HepG2 (cell line): ENCODE data around the gene AXIN1.

Experiments used
- GABPA ChIP-seq, 2 experiments: IDR thresholded peaks; 2 replicates each; pipeline ENCODE4 v1.6.1; 2011 to 2016; ENCODE audit warnings: low read depth in 2 of 2, low read length in 1 of 2, missing biosample characterization in 1 of 2, missing genetic modification characterization in 1 of 2
- NFYB ChIP-seq: sonication (generic); formaldehyde crosslinking; IDR thresholded peaks from 2 replicates; pipeline ENCODE4 v1.4.0; 2020; ENCODE audit warnings: missing genetic modification reagents
- SOX5 ChIP-seq: IDR thresholded peaks from 2 replicates; pipeline ENCODE4 v1.6.1; 2016; ENCODE audit warnings: borderline replicate concordance
- SRSF9 ChIP-seq: fragments of 200-400 bp; formaldehyde crosslinking; IDR thresholded peaks from 2 replicates; pipeline ENCODE4 v1.6.1; 2018; ENCODE audit warnings: borderline replicate concordance, mild to moderate bottlenecking, low read depth, low read length; ENCODE audit not compliant: insufficient read depth, poor library complexity, severe bottlenecking
- TF ChIP-seq, protein P1 (sequence below): sonication (generic); formaldehyde crosslinking; IDR thresholded peaks from 2 replicates; pipeline ENCODE4 v1.5.0; 2020; ENCODE audit warnings: mild to moderate bottlenecking, missing genetic modification reagents, moderate library complexity
- TF ChIP-seq, protein P2 (sequence below): sonication (generic); formaldehyde crosslinking; IDR thresholded peaks from 2 replicates; pipeline ENCODE4 v1.5.1; 2020; ENCODE audit warnings: mild to moderate bottlenecking, missing genetic modification reagents
- TF ChIP-seq, protein P3 (sequence below): sonication (generic); formaldehyde crosslinking; conservative IDR thresholded peaks from 2 replicates; pipeline ENCODE4 v1.8.0; 2022; ENCODE audit warnings: missing genetic modification reagents

DNA sequence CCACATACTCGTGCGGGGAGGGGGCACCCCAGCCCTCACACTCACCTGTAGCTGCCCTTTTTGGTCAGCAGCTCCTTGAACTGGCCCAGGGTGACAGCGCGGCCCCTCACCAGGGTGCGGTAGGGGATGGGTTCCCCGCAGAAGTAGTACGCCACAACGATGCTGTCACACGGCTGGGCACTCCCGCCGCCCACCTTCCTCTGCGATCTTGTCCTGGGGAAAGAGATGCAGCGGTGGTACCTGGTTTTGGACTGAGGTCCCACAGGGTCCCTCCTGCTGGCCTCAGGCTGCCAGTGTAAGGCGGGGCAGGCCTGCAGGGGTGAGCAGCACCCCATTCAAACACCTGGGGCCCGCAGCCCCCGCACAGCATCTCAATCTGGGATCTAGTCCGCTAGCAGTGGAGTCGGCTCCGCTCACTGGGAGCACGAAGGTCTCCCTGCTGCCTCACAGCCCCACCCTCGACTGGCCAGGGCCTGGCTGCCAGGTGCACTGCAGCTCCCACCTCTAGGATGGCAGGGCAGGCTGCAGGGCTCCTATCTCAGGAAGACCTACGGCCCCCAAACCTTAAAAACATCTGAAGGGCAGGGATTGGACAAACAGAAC, 63.0 kb downstream of the AXIN1 start:
- TF ChIP-seq, protein P1, sequence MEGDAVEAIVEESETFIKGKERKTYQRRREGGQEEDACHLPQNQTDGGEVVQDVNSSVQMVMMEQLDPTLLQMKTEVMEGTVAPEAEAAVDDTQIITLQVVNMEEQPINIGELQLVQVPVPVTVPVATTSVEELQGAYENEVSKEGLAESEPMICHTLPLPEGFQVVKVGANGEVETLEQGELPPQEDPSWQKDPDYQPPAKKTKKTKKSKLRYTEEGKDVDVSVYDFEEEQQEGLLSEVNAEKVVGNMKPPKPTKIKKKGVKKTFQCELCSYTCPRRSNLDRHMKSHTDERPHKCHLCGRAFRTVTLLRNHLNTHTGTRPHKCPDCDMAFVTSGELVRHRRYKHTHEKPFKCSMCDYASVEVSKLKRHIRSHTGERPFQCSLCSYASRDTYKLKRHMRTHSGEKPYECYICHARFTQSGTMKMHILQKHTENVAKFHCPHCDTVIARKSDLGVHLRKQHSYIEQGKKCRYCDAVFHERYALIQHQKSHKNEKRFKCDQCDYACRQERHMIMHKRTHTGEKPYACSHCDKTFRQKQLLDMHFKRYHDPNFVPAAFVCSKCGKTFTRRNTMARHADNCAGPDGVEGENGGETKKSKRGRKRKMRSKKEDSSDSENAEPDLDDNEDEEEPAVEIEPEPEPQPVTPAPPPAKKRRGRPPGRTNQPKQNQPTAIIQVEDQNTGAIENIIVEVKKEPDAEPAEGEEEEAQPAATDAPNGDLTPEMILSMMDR (CRISPR knock-in tag): no peak
- TF ChIP-seq GABPA (IDR thresholded peaks at IDR 0.05; ENCODE audit: low read depth, low read length): no peak
- TF ChIP-seq GABPA (CRISPR knock-in tag; IDR thresholded peaks at IDR 0.05; ENCODE audit: low read depth): no peak
- no peak for TF ChIP-seq NFYB (CRISPR knock-in tag)
- TF ChIP-seq, protein P2, sequence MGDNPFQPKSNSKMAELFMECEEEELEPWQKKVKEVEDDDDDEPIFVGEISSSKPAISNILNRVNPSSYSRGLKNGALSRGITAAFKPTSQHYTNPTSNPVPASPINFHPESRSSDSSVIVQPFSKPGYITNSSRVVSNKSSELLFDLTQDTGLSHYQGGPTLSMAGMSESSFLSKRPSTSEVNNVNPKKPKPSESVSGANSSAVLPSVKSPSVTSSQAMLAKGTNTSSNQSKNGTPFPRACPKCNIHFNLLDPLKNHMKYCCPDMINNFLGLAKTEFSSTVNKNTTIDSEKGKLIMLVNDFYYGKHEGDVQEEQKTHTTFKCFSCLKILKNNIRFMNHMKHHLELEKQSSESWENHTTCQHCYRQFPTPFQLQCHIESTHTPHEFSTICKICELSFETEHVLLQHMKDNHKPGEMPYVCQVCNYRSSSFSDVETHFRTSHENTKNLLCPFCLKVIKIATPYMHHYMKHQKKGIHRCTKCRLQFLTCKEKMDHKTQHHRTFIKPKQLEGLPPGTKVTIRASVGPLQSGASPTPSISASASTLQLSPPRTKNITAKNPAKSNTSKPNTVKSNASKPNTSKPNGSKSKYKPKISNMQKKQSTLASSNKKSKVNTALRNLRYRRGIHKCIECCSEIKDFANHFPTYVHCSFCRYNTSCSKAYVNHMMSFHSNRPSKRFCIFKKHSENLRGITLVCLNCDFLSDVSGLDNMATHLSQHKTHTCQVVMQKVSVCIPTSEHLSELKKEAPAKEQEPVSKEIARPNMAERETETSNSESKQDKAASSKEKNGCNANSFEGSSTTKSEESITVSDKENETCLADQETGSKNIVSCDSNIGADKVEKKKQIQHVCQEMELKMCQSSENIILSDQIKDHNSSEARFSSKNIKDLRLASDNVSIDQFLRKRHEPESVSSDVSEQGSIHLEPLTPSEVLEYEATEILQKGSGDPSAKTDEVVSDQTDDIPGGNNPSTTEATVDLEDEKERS: no peak
- TF ChIP-seq SRSF9: no peak
- TF ChIP-seq SOX5 (CRISPR knock-in tag): no peak
- TF ChIP-seq, protein P3, sequence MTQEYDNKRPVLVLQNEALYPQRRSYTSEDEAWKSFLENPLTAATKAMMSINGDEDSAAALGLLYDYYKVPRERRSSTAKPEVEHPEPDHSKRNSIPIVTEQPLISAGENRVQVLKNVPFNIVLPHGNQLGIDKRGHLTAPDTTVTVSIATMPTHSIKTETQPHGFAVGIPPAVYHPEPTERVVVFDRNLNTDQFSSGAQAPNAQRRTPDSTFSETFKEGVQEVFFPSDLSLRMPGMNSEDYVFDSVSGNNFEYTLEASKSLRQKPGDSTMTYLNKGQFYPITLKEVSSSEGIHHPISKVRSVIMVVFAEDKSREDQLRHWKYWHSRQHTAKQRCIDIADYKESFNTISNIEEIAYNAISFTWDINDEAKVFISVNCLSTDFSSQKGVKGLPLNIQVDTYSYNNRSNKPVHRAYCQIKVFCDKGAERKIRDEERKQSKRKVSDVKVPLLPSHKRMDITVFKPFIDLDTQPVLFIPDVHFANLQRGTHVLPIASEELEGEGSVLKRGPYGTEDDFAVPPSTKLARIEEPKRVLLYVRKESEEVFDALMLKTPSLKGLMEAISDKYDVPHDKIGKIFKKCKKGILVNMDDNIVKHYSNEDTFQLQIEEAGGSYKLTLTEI (CRISPR knock-in tag): no peak
